Epithelial cell of proximal tubule (primary cell): ENCODE results near the gene ZNF587B. TPM values are rescaled to one million over a fixed set of nuclear protein-coding genes. Genes with fewer than 3 reads are reported as not detected.
"Not testable (repeated sequence)": the region's sequence is repeated elsewhere in the genome, so short reads cannot be mapped to it uniquely, and the experiment has no call there.

Experiments used
- DNase-seq: peaks from one replicate; pipeline ENCODE4 v3.0.0-alpha.2; 2011; ENCODE audit warnings: low read depth
- H3K4me3 ChIP-seq: 2 replicates; pipeline ENCODE4 v1.5.1; 2011; ENCODE audit warnings: low read depth, mild to moderate bottlenecking, low read length
- total RNA-seq: library from RNA; depleted of rRNA; stranded (reverse); fragments of >200 nt; gene quantifications from 2 replicates; pipeline ENCODE4 v1.2.3, GENCODE V29; 2015
- TF ChIP-seq, protein P1 (sequence below): conservative IDR thresholded peaks from 2 replicates; pipeline ENCODE4 v1.5.1; 2012; ENCODE audit warnings: low read depth, mild to moderate bottlenecking, low read length

Gene ZNF587B
- total RNA-seq, 1 donor from 2014 or later = 11.3 TPM

DNA sequence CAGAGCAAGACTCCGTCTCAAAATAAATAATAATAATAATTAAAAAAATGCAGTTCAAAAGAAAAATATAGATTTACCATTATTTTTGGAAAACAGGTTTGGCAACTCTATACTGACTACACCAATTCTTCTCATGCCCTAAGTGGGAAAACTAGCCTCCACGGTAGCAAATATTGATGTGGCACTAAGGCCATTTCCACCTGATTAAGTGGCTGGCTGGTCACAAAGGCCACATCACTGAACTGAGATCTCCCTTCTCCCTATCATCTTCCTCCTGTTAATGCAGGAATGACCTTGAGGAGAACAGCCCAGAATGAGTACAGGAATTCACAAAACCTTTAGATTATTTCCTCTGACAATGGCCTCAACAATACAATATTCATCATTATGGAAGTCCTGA, 40.1 kb downstream of the ZNF587B start:
- TF ChIP-seq, protein P1, sequence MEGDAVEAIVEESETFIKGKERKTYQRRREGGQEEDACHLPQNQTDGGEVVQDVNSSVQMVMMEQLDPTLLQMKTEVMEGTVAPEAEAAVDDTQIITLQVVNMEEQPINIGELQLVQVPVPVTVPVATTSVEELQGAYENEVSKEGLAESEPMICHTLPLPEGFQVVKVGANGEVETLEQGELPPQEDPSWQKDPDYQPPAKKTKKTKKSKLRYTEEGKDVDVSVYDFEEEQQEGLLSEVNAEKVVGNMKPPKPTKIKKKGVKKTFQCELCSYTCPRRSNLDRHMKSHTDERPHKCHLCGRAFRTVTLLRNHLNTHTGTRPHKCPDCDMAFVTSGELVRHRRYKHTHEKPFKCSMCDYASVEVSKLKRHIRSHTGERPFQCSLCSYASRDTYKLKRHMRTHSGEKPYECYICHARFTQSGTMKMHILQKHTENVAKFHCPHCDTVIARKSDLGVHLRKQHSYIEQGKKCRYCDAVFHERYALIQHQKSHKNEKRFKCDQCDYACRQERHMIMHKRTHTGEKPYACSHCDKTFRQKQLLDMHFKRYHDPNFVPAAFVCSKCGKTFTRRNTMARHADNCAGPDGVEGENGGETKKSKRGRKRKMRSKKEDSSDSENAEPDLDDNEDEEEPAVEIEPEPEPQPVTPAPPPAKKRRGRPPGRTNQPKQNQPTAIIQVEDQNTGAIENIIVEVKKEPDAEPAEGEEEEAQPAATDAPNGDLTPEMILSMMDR = no peak

DNA sequence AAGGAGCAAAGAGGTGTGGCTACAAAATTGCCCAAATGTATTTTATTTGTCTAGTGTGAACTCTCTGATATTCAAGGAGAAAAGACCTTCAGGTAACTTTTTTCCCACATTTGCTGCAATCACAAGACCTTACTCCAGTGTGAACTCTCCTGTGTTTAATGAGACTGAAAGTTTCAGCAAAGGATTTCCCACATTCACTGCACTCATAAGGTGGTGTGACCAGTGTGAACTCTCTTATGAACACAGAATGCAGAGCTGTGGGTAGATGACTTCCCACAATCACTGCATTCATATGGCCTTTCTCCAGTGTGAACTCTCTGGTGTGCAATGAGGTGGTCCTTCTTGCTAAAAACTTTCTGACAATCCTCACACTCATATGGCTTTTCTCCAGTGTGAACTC, 42.4 kb downstream of the ZNF587B start:
- TF ChIP-seq, protein P1 = no peak
- no peak for DNase-seq
- no peak overlapping the region for H3K4me3 ChIP-seq

More for the DNA sequence above, 40.1 kb downstream of the ZNF587B start:
- no peak for DNase-seq
- no peak overlapping the region for H3K4me3 ChIP-seq

DNA sequence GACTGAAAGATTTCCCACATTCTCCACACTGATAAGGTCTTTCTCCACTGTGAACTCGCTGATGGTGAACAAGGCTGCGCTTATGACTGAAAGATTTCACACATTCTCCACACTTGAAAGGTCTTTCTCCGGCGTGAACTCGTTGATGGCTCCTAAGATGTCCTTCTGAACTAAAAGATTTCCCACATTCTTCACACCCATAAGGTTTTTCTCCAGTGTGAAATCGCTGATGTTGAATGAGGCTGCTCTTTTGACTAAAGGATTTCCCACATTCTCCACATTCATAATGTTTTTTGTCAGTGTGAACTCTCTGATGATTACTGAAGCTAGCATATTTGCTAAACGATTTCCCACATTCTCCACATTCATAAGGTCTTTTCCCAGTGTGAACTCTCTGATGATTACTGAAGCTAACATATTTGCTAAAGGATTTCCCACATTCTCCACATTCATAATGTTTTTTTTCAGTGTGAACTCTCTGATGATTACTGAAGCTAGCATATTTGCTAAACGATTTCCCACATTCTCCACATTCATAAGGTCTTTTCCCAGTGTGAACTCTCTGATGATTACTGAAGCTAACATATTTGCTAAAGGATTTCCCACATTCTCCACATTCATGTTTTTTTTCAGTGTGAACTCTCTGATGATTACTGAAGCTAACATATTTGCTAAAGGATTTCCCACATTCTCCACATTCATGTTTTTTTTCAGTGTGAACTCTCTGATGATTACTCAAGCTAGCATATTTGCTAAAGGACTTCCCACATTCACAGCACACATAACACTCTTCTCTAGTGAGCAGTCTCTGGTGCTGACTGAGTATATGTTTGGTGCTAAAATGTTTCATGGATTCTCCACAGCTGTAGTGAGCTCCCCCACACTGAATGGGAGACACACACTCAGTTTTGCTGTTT, 44.0 kb downstream of the ZNF587B start:
- H3K4me3 ChIP-seq, DNase-seq: not testable (repeated sequence)

DNA sequence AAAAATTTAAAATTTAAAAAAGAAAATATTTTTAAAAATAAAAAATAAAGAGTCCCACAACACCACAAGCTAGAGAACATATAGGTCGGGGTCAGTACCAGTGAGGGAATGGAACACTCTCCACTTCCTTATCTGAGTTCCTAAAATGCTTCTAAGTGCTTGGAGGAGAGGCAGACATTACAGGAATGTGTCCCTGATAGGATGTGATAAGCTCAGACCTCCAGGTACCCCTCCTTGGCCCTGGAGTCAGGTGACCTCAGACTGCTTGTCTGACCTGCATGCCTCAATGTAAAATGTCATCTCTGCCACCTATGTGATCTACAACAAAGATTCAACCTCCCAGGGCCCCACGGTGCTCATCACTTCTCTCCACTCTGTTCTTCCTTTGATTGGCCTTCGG, 55.9 kb downstream of the ZNF587B start:
- DNase-seq = no peak
- TF ChIP-seq, protein P1 = no peak
- H3K4me3 ChIP-seq = no peak overlapping the region

DNA sequence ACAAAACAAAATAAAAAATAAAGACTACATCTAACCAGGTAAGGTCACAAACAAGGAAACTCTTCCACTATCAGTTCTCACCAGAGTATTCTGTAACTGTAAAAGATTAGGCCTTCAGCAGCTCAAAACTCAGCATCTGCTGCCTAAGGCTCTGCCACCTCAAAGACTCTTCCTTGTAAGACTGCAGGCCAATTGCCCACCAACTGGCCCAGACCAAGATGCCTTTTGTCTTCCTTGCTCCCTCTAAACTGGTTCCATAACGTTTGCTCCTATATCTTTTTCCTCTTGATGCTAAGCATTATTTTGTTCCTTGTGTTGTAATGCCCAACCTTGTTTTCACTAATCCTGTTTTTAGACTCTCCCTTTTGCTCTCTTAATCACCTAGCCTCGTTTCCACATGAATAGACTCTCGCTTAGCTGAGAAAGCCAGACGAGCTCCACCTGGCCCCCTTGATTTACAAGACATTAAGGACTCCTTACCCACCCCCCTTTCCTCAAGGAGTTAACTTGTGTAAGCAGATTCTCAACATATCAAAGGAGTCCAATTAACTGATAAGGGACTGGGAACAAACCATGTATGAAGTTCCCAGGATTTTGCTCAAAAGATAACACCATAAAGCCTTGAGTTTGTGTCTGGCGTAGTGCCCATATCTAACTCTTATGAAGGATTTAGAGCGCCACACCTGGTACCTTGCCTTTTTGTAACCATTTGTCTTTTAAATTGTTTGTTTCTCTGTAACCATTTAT, 57.3 kb downstream of the ZNF587B start:
- DNase-seq = no peak
- H3K4me3 ChIP-seq = peak overlapping the region; percentile 73
- TF ChIP-seq, protein P1 = peak; percentile 4

DNA sequence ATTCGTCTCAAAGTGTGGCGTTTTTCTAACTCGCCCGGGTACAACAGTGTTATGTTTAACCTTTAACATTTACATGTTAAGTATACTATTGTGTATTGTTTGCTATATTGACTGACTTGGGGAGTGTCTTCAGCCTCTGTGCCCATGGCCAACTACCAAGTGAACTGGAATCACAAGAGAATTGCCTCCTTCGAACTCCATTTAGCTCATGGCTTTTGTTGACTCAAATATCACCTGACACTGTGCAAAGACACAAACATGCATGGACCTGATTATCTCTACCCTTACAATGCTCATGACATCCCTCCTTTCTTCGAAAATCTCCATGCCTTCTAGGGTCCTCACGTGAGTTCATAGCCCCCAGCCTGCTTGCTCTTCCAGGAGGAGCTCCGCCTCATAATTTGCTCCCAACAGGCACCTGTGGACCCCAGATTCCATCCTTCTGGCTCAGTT, 58.0 kb downstream of the ZNF587B start:
- TF ChIP-seq, protein P1 = no peak
- H3K4me3 ChIP-seq = peak overlapping the region; percentile 73
- DNase-seq = no peak

DNA sequence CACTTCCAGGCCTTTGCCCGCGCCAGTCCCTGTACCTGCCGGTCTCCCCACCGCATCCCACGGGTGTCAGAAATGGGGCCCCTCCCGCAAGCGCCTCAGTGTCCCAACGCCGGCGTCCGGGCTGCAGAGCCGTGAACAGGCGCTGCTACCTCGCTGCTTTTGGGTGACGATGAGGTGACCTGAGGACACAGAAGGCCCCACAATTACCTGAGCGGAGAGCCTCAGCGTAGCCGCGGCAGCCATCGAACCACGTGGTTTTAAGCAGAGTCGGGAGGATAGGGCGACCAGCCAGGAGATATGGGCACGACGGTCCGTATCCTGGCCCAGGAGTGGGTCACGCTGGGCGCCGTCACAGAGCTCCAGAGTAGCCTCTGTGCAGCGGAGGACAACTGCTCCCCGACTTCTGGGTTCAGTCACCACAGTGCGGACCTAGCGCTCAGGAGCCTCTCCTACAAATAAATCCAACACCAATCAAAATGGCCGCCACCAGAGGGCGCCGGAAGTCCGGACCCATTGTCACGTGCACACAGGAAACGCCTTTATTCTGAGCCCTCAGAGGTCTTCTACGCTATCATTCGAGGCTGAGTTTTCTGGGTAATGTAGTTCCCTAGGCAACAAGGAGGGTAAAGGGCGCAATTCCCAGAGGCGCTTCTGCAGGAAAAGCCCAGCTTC, 58.6 kb downstream of the ZNF587B start, which contains the start of gene ZNF814:
Gene ZNF814 (minus strand): TSS at position 478 of the 672 bp plus-strand sequence. CDS start 235 bp downstream, at position 243.
- TF ChIP-seq, protein P1 = peak; percentile 52
- peak within 1 kb of the TSS; percentile 73 for H3K4me3 ChIP-seq
- DNase-seq = peak; percentile 36

DNA sequence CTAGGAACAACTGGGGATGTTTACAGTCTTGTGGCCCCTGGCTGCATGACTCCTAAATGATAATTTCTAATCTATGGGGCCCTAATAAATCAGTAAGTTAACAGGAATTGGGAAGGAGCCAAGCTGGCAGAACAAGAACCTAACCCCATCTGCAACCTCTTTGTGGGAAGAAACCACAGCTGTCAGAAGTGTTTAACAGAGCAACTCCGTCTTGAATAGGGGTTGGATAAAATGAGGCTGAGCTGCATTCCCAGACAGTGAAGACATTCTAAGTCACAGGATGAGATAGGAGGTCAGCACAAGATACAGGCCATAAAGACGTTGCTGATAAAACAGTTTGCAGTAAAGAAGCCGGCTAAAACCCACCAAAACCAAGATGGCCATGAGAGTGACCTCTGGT, 60.6 kb downstream of the ZNF587B start:
- DNase-seq, H3K4me3 ChIP-seq: not testable (repeated sequence)
